Peyer's patch (tissue), 4 donors: ENCODE results near the gene KDSR. TPM values are rescaled to one million over a fixed set of nuclear protein-coding genes. Genes with fewer than 3 reads are reported as not detected.

ENCODE experiments used
- DNase-seq, 3 donors: peaks; one replicate each; pipeline ENCODE4 v3.0.0-alpha.2; 2017 to 2019
- H3K27ac ChIP-seq, 4 donors: fragments of 200-600 bp; sonication (generic); one replicate each; pipeline ENCODE4 v1.5.1; 2016 to 2019
- H3K27me3 ChIP-seq, 2 donors: fragments of 200-600 bp; sonication (generic); one replicate each; pipeline ENCODE4 v1.5.1; 2019
- H3K36me3 ChIP-seq, 3 donors: fragments of 200-600 bp; sonication (generic); one replicate each; pipeline ENCODE4 v1.5.1; 2016 to 2019
- H3K4me1 ChIP-seq, 4 donors: fragments of 200-600 bp; sonication (generic); one replicate each; pipeline ENCODE4 v1.5.1; 2016 to 2019
- H3K4me3 ChIP-seq, 4 donors: fragments of 200-600 bp; sonication (generic); 1 replicate in 3 of 4; 2 replicates in 1 of 4; pipeline ENCODE4 v1.5.1; 2016 to 2019; ENCODE audit warnings: mild to moderate bottlenecking in 1 of 4
- H3K9me3 ChIP-seq, 4 donors: fragments of 200-600 bp; sonication (generic); one replicate each; pipeline ENCODE4 v1.5.1; 2016 to 2019; ENCODE audit warnings: mild to moderate bottlenecking in 1 of 4
- CTCF ChIP-seq, 6 experiments: fragments of 450-650 bp in 4 of 6; fragments of 200-600 bp in 2 of 6; sonication (generic) in 1 of 6; IDR thresholded peaks; one replicate each; pipeline ENCODE4 v1.5.1; 2017 to 2019; ENCODE audit warnings: antibody characterized with exemption in 6 of 6, mild to moderate bottlenecking in 3 of 6, moderate library complexity in 1 of 6
- POLR2A ChIP-seq, 2 donors: fragments of 450-650 bp; IDR thresholded peaks; one replicate each; pipeline ENCODE4 v1.5.1; 2017; ENCODE audit warnings: antibody characterized with exemption in 2 of 2, mild to moderate bottlenecking in 2 of 2, moderate library complexity in 2 of 2
- total RNA-seq, 4 donors: library from RNA; depleted of rRNA; stranded (reverse); fragments of >200 nt; gene quantifications; one replicate each; pipeline ENCODE4 v1.1.0, GENCODE V29; 2016

The KDSR gene
- total RNA-seq, 4 donors from 2014 or later, result 7.4 to 33.2 (median 31.6) TPM

- Histone ChIP-seq H3K9me3 (no peaks in the 10 kb centered on the region), H3K27me3 (no peaks in the 10 kb centered on the region), H3K36me3 (no peaks in the 10 kb centered on the region), H3K4me1 (peaks cover 0 to 20% (median 6%) of the 10 kb centered on the region in 4 donors), H3K27ac (peak overlapping the region; percentile 57 to 93 (median 86)), H3K4me3 (peak overlapping the region; percentile 62 to 81 (median 73))
- TF ChIP-seq POLR2A (IDR thresholded peaks at IDR 0.05) (no peak), CTCF (IDR thresholded peaks at IDR 0.05) (no peak)
- DNase-seq, result no peak
Measured at GRCh38 chr18:63317556-63317946, 49.5 kb downstream of the KDSR start.

- Histone ChIP-seq H3K36me3 (no peaks in the 10 kb centered on the region), H3K27me3 (no peaks in the 10 kb centered on the region), H3K27ac (peak overlapping the region; percentile 57 to 93 (median 86)), H3K9me3 (no peaks in the 10 kb centered on the region), H3K4me1 (peaks cover 0 to 24% (median 5%) of the 10 kb centered on the region in 4 donors), H3K4me3 (peak overlapping the region; percentile 62 to 81 (median 73))
- TF ChIP-seq POLR2A (IDR thresholded peaks at IDR 0.05), result no peak
- peak in 1 of 6 experiments; percentile 29 for TF ChIP-seq CTCF (IDR thresholded peaks at IDR 0.05)
- peak in 1 of 3 donors; percentile 31 for DNase-seq
Measured at GRCh38 chr18:63316612-63317555, 50.1 kb downstream of the KDSR start.

- TF ChIP-seq POLR2A (IDR thresholded peaks at IDR 0.05) (no peak), CTCF (IDR thresholded peaks at IDR 0.05) (no peak)
- Histone ChIP-seq H3K4me1 (peaks cover 0 to 25% (median 3%) of the 10 kb centered on the region in 4 donors), H3K36me3 (no peaks in the 10 kb centered on the region), H3K4me3 (peak overlapping the region in 1 of 4 donors; percentile 6), H3K9me3 (no peaks in the 10 kb centered on the region), H3K27ac (peak overlapping the region in 3 of 4 donors; percentile 4 to 93 (median 8)), H3K27me3 (no peaks in the 10 kb centered on the region)
- no peak for DNase-seq
Measured at GRCh38 chr18:63315876-63316275, 51.1 kb downstream of the KDSR start.

GRCh38 chr18:63315131-63315662, 51.8 kb downstream of the KDSR start:
- peak overlapping the region; percentile 4 to 93 (median 18) for H3K27ac ChIP-seq
- TF ChIP-seq POLR2A (IDR thresholded peaks at IDR 0.05) (no peak), CTCF (IDR thresholded peaks at IDR 0.05) (no peak)
- H3K36me3 ChIP-seq, result no peaks in the 10 kb centered on the region
- H3K27me3 ChIP-seq, result no peaks in the 10 kb centered on the region
- H3K4me1 ChIP-seq, result peaks cover 0 to 25% (median 2%) of the 10 kb centered on the region in 4 donors
- peak overlapping the region in 1 of 4 donors; percentile 6 for H3K4me3 ChIP-seq
- no peaks in the 10 kb centered on the region for H3K9me3 ChIP-seq
- no peak for DNase-seq

GRCh38 chr18:63314062-63314790, 52.8 kb downstream of the KDSR start:
- peak overlapping the region in 3 of 4 donors; percentile 0 to 93 (median 18) for H3K27ac ChIP-seq
- H3K4me1 ChIP-seq, result peaks cover 0 to 25% (median 4%) of the 10 kb centered on the region in 4 donors
- no peaks in the 10 kb centered on the region for H3K36me3 ChIP-seq
- no peak for TF ChIP-seq CTCF (IDR thresholded peaks at IDR 0.05)
- TF ChIP-seq POLR2A (IDR thresholded peaks at IDR 0.05), result no peak
- no peaks in the 10 kb centered on the region for H3K9me3 ChIP-seq
- H3K27me3 ChIP-seq, result no peaks in the 10 kb centered on the region
- DNase-seq, result no peak
- no peak overlapping the region for H3K4me3 ChIP-seq
